ENCODE measurements around the gene ZNF135. TPM values are rescaled to one million over a fixed set of nuclear protein-coding genes. Genes with fewer than 3 reads are reported as not detected.
A peak's percentile ranks its signal among the peaks of the same experiment; 100 is the strongest.

ZNF135 gene
- 0.05 TPM in 1 of 2 replicates, not detected in the other for total RNA-seq

DNA sequence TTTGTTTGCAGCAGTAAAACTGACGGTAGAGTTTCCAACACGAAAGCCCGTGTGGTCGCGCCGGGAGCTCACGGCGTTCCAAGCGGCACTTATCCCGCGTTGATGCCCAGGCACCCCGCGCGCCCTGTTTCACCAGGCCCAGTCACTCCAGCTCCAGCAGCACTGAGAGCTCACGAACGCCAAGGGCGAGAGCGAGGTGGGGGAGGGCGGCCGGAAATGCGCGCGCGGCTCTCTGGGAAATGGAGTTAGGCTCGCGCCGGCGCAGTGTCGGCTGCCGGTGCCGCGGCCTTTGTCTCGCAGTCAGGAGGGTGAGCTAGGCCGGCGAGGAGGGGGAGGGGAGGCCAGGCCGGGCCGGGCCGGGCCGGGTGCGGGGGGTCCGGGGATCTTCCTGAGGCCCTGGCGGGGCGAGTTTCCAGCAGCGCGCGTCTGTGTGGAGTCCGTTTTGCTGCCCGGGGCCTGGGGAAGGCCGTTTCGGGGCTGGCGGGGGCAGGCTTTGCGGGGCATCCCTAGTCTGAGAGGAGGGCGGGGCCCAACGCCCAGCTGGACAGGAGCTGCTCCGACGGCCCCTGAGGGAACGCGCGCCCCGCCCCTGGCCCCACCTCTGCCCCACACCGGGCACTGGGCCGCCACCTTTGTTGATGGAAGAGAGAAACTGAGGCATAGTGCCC is at the start of gene ZNF135:
TSS of gene ZNF135 (plus strand) at position 280 of the 668 bp plus-strand sequence. CDS start 721 bp downstream, outside the sequence.
- Mint-ChIP-seq H3K4me1 (no peaks in the 10 kb centered on the region), H3K9me3 (peaks cover 19% of the 10 kb centered on the region), H3K27me3 (no peaks in the 10 kb centered on the region), H3K36me3 (ENCODE audit: low read depth) (peaks cover 2% of the 10 kb centered on the region), H3K4me3 (peak within 1 kb of the TSS; percentile 16), H3K27ac (peak within 1 kb of the TSS; percentile 41)
- intact Hi-C loops (cut with micrococcal nuclease), result no loop called here
- DNase-seq, result peak; percentile 63

DNA sequence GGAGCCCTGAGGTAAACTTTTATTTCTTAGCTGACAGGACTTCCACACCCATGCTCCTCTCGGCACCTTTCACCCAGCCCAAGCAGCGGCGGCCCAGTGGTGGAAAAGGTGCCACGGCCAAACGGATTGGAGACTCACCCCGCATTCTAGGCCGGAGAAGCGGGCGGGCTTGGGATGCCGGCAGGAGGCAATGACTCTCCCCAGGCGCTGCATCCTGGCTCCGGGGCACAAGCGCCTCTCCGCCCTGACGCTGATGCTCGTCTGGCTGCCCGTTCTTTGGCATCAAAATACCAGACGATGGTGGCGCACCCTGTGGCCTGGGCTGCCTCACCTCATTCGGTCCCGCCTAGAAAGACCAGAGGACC is 49.8 kb upstream of the ZNF135 start:
- DNase-seq, result no peak
- peaks cover 39% of the 10 kb centered on the region for H3K9me3 Mint-ChIP-seq
- intact Hi-C loops (cut with micrococcal nuclease), result loop anchor here (10.0 kb wide), 1 partner anchor 264 kb away; the partner anchor contains the start of gene ZNF776
- H3K27ac Mint-ChIP-seq, result no peak overlapping the region
- peaks cover 36% of the 10 kb centered on the region for H3K36me3 Mint-ChIP-seq (ENCODE audit: low read depth)
- no peaks in the 10 kb centered on the region for H3K27me3 Mint-ChIP-seq
- H3K4me1 Mint-ChIP-seq, result no peaks in the 10 kb centered on the region
- peak overlapping the region; percentile 80 for H3K4me3 Mint-ChIP-seq

DNA sequence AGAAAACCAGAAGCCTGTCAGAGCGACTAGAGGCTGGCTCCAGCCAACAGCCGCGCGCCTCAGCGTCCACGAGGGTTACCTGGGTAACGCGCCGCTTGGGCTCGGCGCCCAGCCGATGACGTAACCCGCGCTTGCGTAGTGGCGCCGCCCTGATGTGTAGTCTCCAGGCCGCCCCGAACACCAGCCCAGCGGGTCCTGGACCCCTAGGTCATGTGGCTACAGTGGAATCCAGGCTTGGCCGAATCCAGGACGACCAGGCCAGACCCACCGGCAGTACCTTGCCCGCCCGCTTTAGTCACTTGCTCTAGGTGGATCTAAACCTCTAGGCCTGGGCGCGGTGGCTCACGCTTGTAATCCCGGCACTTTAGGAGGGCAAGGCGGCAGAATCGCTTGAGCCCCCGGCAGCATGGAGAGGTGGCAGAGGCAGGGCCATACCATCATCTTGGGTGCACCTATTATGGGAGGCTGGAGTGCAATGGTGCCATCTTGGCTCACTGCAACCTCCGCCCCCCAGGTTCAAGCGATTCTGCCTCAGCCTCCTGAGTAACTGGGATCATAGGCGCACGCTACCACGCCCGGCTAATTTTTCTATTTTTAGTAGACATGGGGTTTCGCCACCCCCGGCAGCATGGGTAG is 49.3 kb upstream of the ZNF135 start:
- DNase-seq, result peak; percentile 91
- H3K27ac Mint-ChIP-seq, result peak overlapping the region; percentile 58
- peaks cover 31% of the 10 kb centered on the region for H3K36me3 Mint-ChIP-seq (ENCODE audit: low read depth)

DNA sequence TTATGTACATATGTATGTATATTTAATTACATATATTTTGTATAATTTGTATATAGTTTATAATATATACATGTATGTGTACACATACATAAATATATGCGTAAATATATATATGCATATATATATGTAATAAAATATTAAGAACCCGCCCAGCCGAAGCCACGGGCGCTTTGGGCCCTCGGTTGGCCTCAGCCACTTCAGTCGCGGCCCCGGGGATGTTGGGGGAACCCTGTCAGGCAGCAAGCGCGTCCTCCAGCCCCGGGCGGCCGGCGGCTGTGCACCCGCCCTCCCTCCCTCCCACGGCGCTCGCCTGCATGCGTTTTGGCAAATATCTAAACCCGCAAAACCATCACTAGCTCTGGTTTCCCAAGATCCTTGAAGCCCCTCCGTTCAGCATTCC is 48.6 kb upstream of the ZNF135 start:
- DNase-seq, result no peak
- H3K4me3 Mint-ChIP-seq, result peak overlapping the region; percentile 80
- H3K27me3 Mint-ChIP-seq, result no peaks in the 10 kb centered on the region
- peaks cover 24% of the 10 kb centered on the region for H3K36me3 Mint-ChIP-seq (ENCODE audit: low read depth)
- H3K4me1 Mint-ChIP-seq, result no peaks in the 10 kb centered on the region
- intact Hi-C loops (cut with micrococcal nuclease), result no loop called here
- peak overlapping the region; percentile 37 for H3K27ac Mint-ChIP-seq
- peaks cover 36% of the 10 kb centered on the region for H3K9me3 Mint-ChIP-seq

More for the DNA sequence above, 49.3 kb upstream of the ZNF135 start:
- H3K4me3 Mint-ChIP-seq, result peak overlapping the region; percentile 80
- intact Hi-C loops (cut with micrococcal nuclease), result loop anchor here (10.0 kb wide), 1 partner anchor 265 kb away; the partner anchor contains the start of gene ZNF776
- no peaks in the 10 kb centered on the region for H3K4me1 Mint-ChIP-seq
- no peaks in the 10 kb centered on the region for H3K27me3 Mint-ChIP-seq
- H3K9me3 Mint-ChIP-seq, result peaks cover 36% of the 10 kb centered on the region

DNA sequence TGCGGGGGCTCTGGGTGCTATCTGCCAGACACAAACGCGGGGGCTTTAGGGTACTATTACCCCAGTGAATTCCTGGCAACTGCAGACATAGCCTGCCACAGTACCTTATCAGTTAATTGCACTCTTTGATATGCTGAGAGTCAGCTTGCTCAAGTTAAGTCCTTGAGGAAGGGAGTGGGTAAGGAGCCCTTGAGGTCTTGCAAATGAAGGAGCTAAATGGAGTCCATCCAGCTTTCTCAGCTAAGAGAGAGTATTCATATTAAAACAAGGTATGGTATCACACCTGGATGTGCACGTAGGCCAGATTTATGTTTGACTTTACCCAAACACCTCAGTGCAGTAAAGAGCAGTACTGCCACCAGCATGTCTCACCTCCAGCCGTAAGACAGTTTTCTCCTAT is 44.9 kb upstream of the ZNF135 start:
- intact Hi-C loops (cut with micrococcal nuclease), result no loop called here
- no peaks in the 10 kb centered on the region for H3K27me3 Mint-ChIP-seq
- peaks cover 4% of the 10 kb centered on the region for H3K36me3 Mint-ChIP-seq (ENCODE audit: low read depth)
- peaks cover 33% of the 10 kb centered on the region for H3K9me3 Mint-ChIP-seq
- H3K4me3 Mint-ChIP-seq, result no peak overlapping the region
- H3K27ac Mint-ChIP-seq, result no peak overlapping the region
- H3K4me1 Mint-ChIP-seq, result no peaks in the 10 kb centered on the region
- DNase-seq, result no peak

DNA sequence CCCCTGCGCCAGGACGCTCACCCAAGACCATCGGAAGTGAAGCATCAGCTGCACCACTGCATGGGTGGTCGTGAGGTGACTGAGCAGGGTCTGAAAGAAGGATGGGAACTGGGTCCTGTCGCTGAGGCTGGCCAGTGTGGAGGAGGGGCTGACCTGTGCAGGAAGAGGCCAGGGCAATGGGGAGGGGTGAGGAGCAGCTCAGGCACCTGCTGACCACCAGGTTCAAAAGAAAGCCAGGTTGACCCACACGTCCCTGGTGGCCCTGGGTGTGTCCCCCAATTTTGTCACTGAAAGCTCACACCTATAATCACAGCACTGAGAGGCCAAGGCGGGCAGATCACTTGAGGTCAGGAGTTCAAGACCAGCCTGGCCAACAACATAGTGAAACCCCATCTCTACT is 39.0 kb upstream of the ZNF135 start:
- no peaks in the 10 kb centered on the region for H3K27me3 Mint-ChIP-seq
- peaks cover 3% of the 10 kb centered on the region for H3K36me3 Mint-ChIP-seq (ENCODE audit: low read depth)

DNA sequence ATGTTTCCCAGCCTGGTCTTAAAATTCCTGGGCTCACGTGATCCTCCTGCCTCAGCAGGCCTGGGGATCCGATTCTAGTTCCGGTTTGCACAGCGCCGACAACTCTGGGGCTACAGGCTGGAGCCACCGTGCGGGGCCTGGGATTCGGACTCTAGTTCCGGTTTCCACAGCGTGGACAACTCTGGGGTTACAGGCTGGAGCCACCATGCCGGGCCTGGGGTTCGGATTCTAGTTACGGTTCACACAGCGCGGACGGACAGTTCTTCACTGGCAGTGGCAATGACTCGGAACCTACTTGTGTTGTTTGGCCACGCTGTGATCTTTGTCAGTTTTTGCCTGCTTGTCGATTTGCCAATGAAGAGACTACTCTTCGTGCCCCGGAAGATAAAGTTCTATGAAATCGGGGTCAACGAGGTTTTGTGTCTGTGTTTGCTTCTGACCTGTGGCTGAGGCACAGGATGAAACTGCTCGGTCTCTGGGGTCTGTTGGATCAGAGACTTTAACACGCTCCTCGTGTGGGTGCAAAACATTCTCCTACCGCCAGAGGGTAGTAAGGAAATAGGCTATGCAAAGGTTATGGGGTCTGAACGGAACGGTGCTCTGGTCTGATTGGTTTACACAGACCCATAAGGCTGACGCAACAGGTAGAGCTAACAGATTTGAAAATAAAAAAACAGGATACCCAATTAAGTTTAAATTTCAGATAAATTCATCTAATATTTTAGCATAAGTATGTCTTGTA is 37.4 kb upstream of the ZNF135 start:
- Mint-ChIP-seq H3K36me3 (ENCODE audit: low read depth) (peaks cover 3% of the 10 kb centered on the region), H3K4me3 (no peak overlapping the region)

More for the DNA sequence above, 39.0 kb upstream of the ZNF135 start:
- DNase-seq, result no peak
- intact Hi-C loops (cut with micrococcal nuclease), result loop anchor here (5.0 kb wide), 1 partner anchor 137 kb away; no protein-coding TSS in a partner anchor
- Mint-ChIP-seq H3K27ac (no peak overlapping the region), H3K4me3 (no peak overlapping the region), H3K9me3 (peaks cover 13% of the 10 kb centered on the region), H3K4me1 (no peaks in the 10 kb centered on the region)

DNA sequence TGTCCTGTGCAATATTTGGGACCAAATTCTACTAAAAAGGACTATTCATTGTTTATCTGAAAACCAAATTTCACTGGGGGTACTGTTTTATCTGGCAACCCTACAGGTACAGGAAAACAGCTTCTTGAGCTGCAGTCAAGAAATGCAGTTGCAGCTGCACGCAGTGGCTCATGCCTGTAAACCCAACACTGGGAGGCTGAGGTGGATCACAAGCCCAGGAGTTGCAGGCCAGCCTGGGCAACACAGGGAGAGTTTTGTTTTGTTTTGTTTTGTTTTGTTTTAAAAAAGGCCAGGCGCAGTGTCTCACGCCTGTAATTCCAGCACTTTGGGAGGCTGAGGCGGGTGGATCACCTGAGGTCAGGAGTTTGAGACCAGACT is 36.8 kb upstream of the ZNF135 start:
- H3K27me3 Mint-ChIP-seq, result no peaks in the 10 kb centered on the region
- DNase-seq, result no peak
- intact Hi-C loops (cut with micrococcal nuclease), result loop anchor here (5.0 kb wide), 1 partner anchor 135 kb away; no protein-coding TSS in a partner anchor
- H3K4me1 Mint-ChIP-seq, result no peaks in the 10 kb centered on the region
- no peak overlapping the region for H3K4me3 Mint-ChIP-seq
- H3K9me3 Mint-ChIP-seq, result peaks cover 8% of the 10 kb centered on the region
- peaks cover 3% of the 10 kb centered on the region for H3K36me3 Mint-ChIP-seq (ENCODE audit: low read depth)
- H3K27ac Mint-ChIP-seq, result no peak overlapping the region

More for the DNA sequence above, 37.4 kb upstream of the ZNF135 start:
- Mint-ChIP-seq H3K27ac (no peak overlapping the region), H3K4me1 (no peaks in the 10 kb centered on the region), H3K9me3 (peaks cover 8% of the 10 kb centered on the region), H3K27me3 (no peaks in the 10 kb centered on the region)
- peak; percentile 61 for DNase-seq
- intact Hi-C loops (cut with micrococcal nuclease), result loop anchor here (5.0 kb wide), 1 partner anchor 136 kb away; no protein-coding TSS in a partner anchor

DNA sequence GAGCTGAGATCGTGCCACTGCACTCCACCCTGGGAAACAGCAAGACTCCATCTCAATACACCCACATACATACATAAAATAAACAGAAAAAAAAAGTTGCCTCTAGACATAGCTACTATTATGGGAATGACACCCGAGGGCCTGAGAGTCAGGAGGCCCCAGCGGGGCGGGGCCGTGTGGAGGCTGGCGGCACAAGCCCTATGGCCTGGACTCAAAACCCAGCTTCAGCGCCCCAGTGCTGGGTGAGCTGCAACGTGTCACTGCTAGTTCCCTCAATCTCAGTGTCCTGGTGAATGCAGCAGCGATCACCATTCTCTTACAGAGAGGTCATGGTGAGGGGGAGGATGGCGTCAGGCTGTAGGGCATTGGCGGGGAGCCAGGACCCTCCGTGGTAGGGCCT is 34.4 kb upstream of the ZNF135 start:
- Mint-ChIP-seq H3K36me3 (ENCODE audit: low read depth) (peaks cover 3% of the 10 kb centered on the region), H3K4me3 (no peak overlapping the region), H3K27ac (no peak overlapping the region), H3K27me3 (no peaks in the 10 kb centered on the region), H3K4me1 (no peaks in the 10 kb centered on the region), H3K9me3 (peaks cover 13% of the 10 kb centered on the region)
- intact Hi-C loops (cut with micrococcal nuclease), result loop anchor here (5.0 kb wide), 1 partner anchor 133 kb away; no protein-coding TSS in a partner anchor
- DNase-seq, result no peak

DNA sequence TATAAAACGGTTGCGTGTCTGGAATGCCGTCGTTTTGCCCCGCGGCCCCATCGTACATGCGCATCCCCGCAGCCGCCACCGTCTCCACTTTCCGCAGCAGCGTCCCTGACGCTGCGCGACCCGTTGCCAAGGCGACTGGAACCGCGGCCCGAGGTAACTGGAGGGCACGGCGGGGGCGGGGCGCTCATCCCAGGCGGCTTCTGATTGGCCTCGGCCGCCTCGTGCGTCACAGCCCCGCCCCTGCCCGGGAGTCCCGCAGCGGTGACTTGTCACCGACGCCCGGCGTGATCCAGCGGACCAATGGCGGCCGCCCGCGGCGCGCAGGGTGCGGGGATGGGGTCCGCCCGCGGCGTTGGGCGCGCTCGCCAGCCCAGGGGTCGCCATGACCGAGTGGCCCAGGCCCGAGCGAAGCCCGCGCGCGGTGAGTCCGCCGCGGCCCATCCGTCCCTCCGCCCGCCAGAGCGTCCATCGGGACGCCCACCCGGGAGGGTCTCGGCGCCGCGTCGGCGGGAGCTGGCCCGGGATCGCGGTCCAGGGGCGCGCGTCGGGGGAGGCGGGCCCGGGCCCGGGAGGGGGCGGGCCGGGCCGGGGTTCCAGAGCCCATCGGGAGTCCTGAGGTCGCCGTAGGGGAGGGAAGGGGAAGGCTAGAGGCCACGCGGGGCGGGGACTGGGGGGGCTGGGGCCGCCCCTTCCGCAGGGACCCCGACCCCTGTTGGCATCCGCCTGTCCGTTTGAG is 25.2 kb upstream of the ZNF135 start, which contains the start of gene ZSCAN1:
TSS of gene ZSCAN1 (plus strand) at position 285 of the 736 bp plus-strand sequence. CDS start 3,812 bp downstream, outside the sequence.
- Mint-ChIP-seq H3K27me3 (peaks cover 1% of the 10 kb centered on the region), H3K4me3 (no peak within 1 kb of the TSS), H3K36me3 (ENCODE audit: low read depth) (peaks cover 10% of the 10 kb centered on the region), H3K27ac (no peak within 1 kb of the TSS), H3K9me3 (peaks cover 16% of the 10 kb centered on the region), H3K4me1 (no peaks in the 10 kb centered on the region)
- peak; percentile 54 for DNase-seq
- intact Hi-C loops (cut with micrococcal nuclease), result no loop called here

DNA sequence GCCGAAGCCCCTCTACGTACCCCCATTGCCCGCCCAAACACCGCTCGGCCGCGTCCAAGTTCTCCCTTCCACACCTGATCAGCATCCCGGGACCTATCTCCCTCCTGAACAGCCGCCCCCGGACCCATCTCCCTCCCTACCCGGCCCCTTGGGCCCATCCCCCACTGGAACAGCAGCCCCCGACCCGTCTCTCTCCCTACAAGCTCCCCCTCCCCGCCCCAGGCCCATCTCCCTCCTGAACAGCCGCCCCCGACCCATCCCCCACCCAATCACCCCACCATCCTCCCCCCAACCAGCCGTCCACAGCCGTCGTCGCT is 24.6 kb upstream of the ZNF135 start:
- Mint-ChIP-seq H3K4me3 (no peak overlapping the region), H3K27me3 (peaks cover 1% of the 10 kb centered on the region), H3K36me3 (ENCODE audit: low read depth) (peaks cover 10% of the 10 kb centered on the region), H3K9me3 (peaks cover 16% of the 10 kb centered on the region), H3K4me1 (no peaks in the 10 kb centered on the region), H3K27ac (no peak overlapping the region)
- no peak for DNase-seq
- intact Hi-C loops (cut with micrococcal nuclease), result no loop called here

DNA sequence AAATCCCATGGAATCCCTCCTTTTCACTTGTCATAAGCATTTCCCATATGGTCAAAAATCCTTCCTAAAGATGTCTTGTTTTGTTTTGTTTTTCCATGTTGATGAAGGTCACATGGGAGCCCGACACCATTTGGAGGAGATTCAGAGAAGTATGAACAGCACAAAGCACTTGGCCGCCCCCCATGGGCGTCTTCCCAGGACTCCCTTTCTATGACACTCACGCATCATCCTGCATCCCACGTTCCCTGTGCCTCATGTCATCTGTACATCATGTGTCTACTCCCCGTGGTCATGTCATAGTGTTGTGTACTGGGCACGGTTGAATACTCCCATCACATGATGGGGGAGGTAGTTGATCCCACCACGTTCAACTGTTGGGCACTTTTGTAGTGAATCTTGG is 23.2 kb upstream of the ZNF135 start:
- Mint-ChIP-seq H3K27ac (no peak overlapping the region), H3K27me3 (peaks cover 1% of the 10 kb centered on the region)

DNA sequence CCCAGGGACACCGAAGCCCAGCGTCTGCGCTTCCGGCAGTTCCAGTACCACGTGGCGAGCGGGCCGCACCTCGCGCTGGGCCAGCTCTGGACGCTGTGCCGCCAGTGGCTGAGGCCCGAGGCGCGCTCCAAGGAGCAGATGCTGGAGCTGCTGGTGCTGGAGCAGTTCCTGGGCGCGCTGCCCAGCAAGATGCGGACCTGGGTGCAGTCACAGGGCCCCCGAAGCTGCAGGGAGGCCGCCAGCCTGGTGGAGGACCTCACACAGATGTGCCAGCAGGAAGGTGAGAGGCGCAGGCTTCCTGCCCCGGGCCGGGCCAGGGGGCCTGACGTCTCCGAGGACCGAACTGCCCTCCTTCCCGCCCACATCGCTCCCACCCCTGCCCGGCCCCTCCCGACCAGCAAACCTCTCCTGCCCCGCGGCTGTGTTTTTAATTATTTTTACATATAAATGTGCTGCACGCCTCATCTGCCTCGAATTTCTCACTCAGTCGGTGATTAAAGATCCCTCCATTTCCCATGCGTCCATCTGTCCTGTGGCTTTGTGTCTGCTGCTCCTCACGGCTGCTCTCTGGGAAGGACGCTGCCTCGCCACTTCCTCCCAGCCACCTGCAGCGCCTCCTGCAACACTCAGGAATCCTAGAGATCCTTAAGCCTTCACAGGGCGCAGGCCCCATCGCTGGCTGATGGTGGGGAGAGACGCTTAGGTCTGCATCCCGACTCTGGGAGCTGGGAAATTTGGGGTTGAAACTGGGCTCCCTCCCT is 21.0 kb upstream of the ZNF135 start:
- Mint-ChIP-seq H3K4me1 (no peaks in the 10 kb centered on the region), H3K27me3 (peaks cover 1% of the 10 kb centered on the region), H3K9me3 (peaks cover 22% of the 10 kb centered on the region), H3K27ac (no peak overlapping the region), H3K4me3 (no peak overlapping the region), H3K36me3 (ENCODE audit: low read depth) (peaks cover 10% of the 10 kb centered on the region)
- intact Hi-C loops (cut with micrococcal nuclease), result no loop called here
- no peak for DNase-seq

More for the DNA sequence above, 23.2 kb upstream of the ZNF135 start:
- Mint-ChIP-seq H3K36me3 (ENCODE audit: low read depth) (peaks cover 10% of the 10 kb centered on the region), H3K9me3 (peaks cover 16% of the 10 kb centered on the region), H3K4me3 (no peak overlapping the region), H3K4me1 (no peaks in the 10 kb centered on the region)
- intact Hi-C loops (cut with micrococcal nuclease), result no loop called here
- DNase-seq, result no peak

All from activated CD4-positive, alpha-beta T cell treated with anti-CD3 and anti-CD28 coated beads, Interleukin-2, amount 10 ng/mL, durations not matched to agents 24 days and 14 days (primary cell).